Upper lobe of left lung (tissue), 6 donors: Measurements from ENCODE around the gene CDH13. TPM values are rescaled to one million over a fixed set of nuclear protein-coding genes. Genes with fewer than 3 reads are reported as not detected.

Experiments used
- ATAC-seq, 2 donors: fragments of 200-7000 bp; cut with Tn5 transposase; one replicate each; pipeline ENCODE4 v1.9.1; 2022; ENCODE audit warnings: mild to moderate bottlenecking in 2 of 2, moderate library complexity in 2 of 2; ENCODE audit not compliant: low FRiP score in 2 of 2
- DNase-seq, 2 donors: peaks; one replicate each; pipeline ENCODE4 v3.0.0-alpha.2; 2019 to 2020
- H3K27ac ChIP-seq, 4 donors: fragments of 200-600 bp; sonication (generic); one replicate each; pipeline ENCODE4 v1.5.1; 2016 to 2019
- H3K27me3 ChIP-seq, 4 donors: fragments of 200-600 bp; sonication (generic); one replicate each; pipeline ENCODE4 v1.5.1; 2017 to 2019
- H3K36me3 ChIP-seq, 4 donors: fragments of 200-600 bp; sonication (generic); one replicate each; pipeline ENCODE4 v1.5.1; 2016 to 2019
- H3K4me1 ChIP-seq, 4 donors: fragments of 200-600 bp; sonication (generic); one replicate each; pipeline ENCODE4 v1.5.1; 2018 to 2019
- H3K4me3 ChIP-seq, 4 donors: fragments of 200-600 bp; sonication (generic); one replicate each; pipeline ENCODE4 v1.5.1; 2017 to 2019; ENCODE audit warnings: mild to moderate bottlenecking in 2 of 4, moderate library complexity in 1 of 4
- H3K9me3 ChIP-seq, 4 donors: fragments of 200-600 bp; sonication (generic); one replicate each; pipeline ENCODE4 v1.5.1; 2018 to 2019
- CTCF ChIP-seq, 6 experiments: fragments of 450-650 bp in 4 of 6; fragments of 200-600 bp in 2 of 6; sonication (generic) in 2 of 6; IDR thresholded peaks; one replicate each; pipeline ENCODE4 v1.5.1; 2016 to 2019; ENCODE audit warnings: antibody characterized with exemption in 6 of 6
- EP300 ChIP-seq, 4 donors: sonication (generic); formaldehyde crosslinking; IDR thresholded peaks; one replicate each; pipeline ENCODE4 v1.5.1; 2017; ENCODE audit warnings: antibody characterized with exemption in 4 of 4, control low read depth in 2 of 4
- POLR2A ChIP-seq, 4 donors: fragments of 450-650 bp; IDR thresholded peaks; one replicate each; pipeline ENCODE4 v1.5.1; 2016 to 2017; ENCODE audit warnings: antibody characterized with exemption in 4 of 4, mild to moderate bottlenecking in 2 of 4
- POLR2AphosphoS5 ChIP-seq, 2 donors: sonication (generic); formaldehyde crosslinking; IDR thresholded peaks; one replicate each; pipeline ENCODE4 v1.5.1; 2017; ENCODE audit warnings: antibody characterized with exemption in 2 of 2
- WGBS, 2 donors: methylation state at CpG; one replicate each; pipeline ENCODE4 v1.1.5; 2017 to 2018; 5-methylcytosine and 5-hydroxymethylcytosine counted together
- total RNA-seq, 6 donors: library from RNA; depleted of rRNA in 4 of 6; stranded (reverse); fragments of >200 nt in 4 of 6; gene quantifications; one replicate each; pipeline versions ENCODE4 v1.1.0 to v1.2.1, GENCODE V29; 2016 to 2021
- donor health status: DM: no; HTN: no; CAD: no; lungs with moderate emphysema.
- donor health status: DM: no; HTN: yes; CAD: no; lungs with severe emphysema.

The CDH13 gene
- total RNA-seq, 6 donors from 2014 or later: 11.3 to 39.8 (median 19.9) TPM

GRCh38 chr16:83603723-83604570, 977.2 kb downstream of the CDH13 start:
- Histone ChIP-seq H3K4me1 (no peaks in the 10 kb centered on the region), H3K9me3 (no peaks in the 10 kb centered on the region), H3K27me3 (no peaks in the 10 kb centered on the region), H3K27ac (no peak overlapping the region), H3K36me3 (no peaks in the 10 kb centered on the region), H3K4me3 (no peak overlapping the region)
- TF ChIP-seq CTCF (IDR thresholded peaks at IDR 0.05): no peak
- WGBS, 2 donors: 79 to 81% methylated on average over 5 of the region's 5 CpGs
- ATAC-seq (no peak), DNase-seq (no peak)

- no peak for ATAC-seq
- no peaks in the 10 kb centered on the region for H3K4me1 ChIP-seq
- DNase-seq: no peak
- 78 to 88% methylated on average over 7 of the region's 7 CpGs for WGBS, 2 donors
- no peak overlapping the region for H3K4me3 ChIP-seq
- H3K27ac ChIP-seq: no peak overlapping the region
- no peak for TF ChIP-seq POLR2A (IDR thresholded peaks at IDR 0.05)
- H3K27me3 ChIP-seq: no peaks in the 10 kb centered on the region
- H3K36me3 ChIP-seq: no peaks in the 10 kb centered on the region
- H3K9me3 ChIP-seq: no peaks in the 10 kb centered on the region
These were observed 979.8 kb downstream of the CDH13 start for GRCh38 chr16:83606486-83607030.

- ATAC-seq (no peak), DNase-seq (no peak)
- Histone ChIP-seq H3K27me3 (no peaks in the 10 kb centered on the region), H3K4me3 (no peak overlapping the region), H3K9me3 (no peaks in the 10 kb centered on the region), H3K27ac (no peak overlapping the region), H3K36me3 (no peaks in the 10 kb centered on the region), H3K4me1 (no peaks in the 10 kb centered on the region)
- TF ChIP-seq EP300 (IDR thresholded peaks at IDR 0.05) (no peak), POLR2AphosphoS5 (IDR thresholded peaks at IDR 0.05) (no peak), POLR2A (IDR thresholded peaks at IDR 0.05) (no peak), CTCF (IDR thresholded peaks at IDR 0.05) (no peak)
- WGBS, 2 donors: 89 to 91% methylated on average over 4 of the region's 4 CpGs
These were observed 982.4 kb downstream of the CDH13 start for GRCh38 chr16:83609178-83609577.

- Histone ChIP-seq H3K27me3 (no peaks in the 10 kb centered on the region), H3K9me3 (no peaks in the 10 kb centered on the region), H3K4me3 (no peak overlapping the region), H3K27ac (no peak overlapping the region), H3K36me3 (no peaks in the 10 kb centered on the region), H3K4me1 (no peaks in the 10 kb centered on the region)
- ATAC-seq (no peak), DNase-seq (no peak)
- no peak for TF ChIP-seq CTCF (IDR thresholded peaks at IDR 0.05)
- no peak for TF ChIP-seq POLR2A (IDR thresholded peaks at IDR 0.05)
- TF ChIP-seq EP300 (IDR thresholded peaks at IDR 0.05): no peak
- WGBS, 2 donors: 49 to 61% methylated on average over 7 of the region's 7 CpGs
These were observed 988.6 kb downstream of the CDH13 start for GRCh38 chr16:83615141-83615952.

- TF ChIP-seq POLR2A (IDR thresholded peaks at IDR 0.05): no peak
- no peak for TF ChIP-seq POLR2AphosphoS5 (IDR thresholded peaks at IDR 0.05)
- no peak for TF ChIP-seq CTCF (IDR thresholded peaks at IDR 0.05)
- no peak for TF ChIP-seq EP300 (IDR thresholded peaks at IDR 0.05)
- WGBS, 2 donors: 69 to 77% methylated on average over 8 of the region's 8 CpGs
- H3K4me1 ChIP-seq: no peaks in the 10 kb centered on the region
These were observed 989.2 kb downstream of the CDH13 start for GRCh38 chr16:83615953-83616350.

More at GRCh38 chr16:83615953-83616350, 989.2 kb downstream of the CDH13 start:
- Histone ChIP-seq H3K27me3 (no peaks in the 10 kb centered on the region), H3K9me3 (no peaks in the 10 kb centered on the region), H3K27ac (no peak overlapping the region), H3K36me3 (no peaks in the 10 kb centered on the region), H3K4me3 (no peak overlapping the region)
- ATAC-seq (no peak), DNase-seq (no peak)
